Thoracic aorta (tissue), 2 donors: ENCODE measurements around the gene CLNK. TPM values are rescaled to one million over a fixed set of nuclear protein-coding genes. Genes with fewer than 3 reads are reported as not detected.

ENCODE experiments used
- ATAC-seq: fragments of 150-250 bp; one replicate; pipeline ENCODE4 v1.8.0; 2017; ENCODE audit warnings: low read depth; ENCODE audit not compliant: insufficient number of reproducible peaks, low FRiP score
- DNase-seq: peaks from one replicate; pipeline ENCODE4 v3.0.0-alpha.2; 2020; ENCODE audit warnings: low spot score
- H3K27ac ChIP-seq, 2 donors: fragments of 200-600 bp; sonication (generic); 1 replicate in 1 of 2; 2 replicates in 1 of 2; pipeline ENCODE4 v1.5.1; 2016; ENCODE audit warnings: mild to moderate bottlenecking in 2 of 2, moderate library complexity in 2 of 2
- H3K27me3 ChIP-seq: fragments of 200-600 bp; sonication (generic); replicated peaks from 2 replicates; pipeline ENCODE4 v1.6.0; 2016; ENCODE audit warnings: mild to moderate bottlenecking; ENCODE audit not compliant: insufficient read depth
- H3K36me3 ChIP-seq: fragments of 200-600 bp; sonication (generic); one replicate; pipeline ENCODE4 v1.5.1; 2016
- H3K4me1 ChIP-seq, 2 donors: fragments of 200-600 bp; sonication (generic); 1 replicate in 1 of 2; 2 replicates in 1 of 2; pipeline versions ENCODE4 v1.5.1 to v1.6.0; 2016; ENCODE audit warnings: low read depth in 2 of 2, mild to moderate bottlenecking in 1 of 2; ENCODE audit not compliant: control insufficient read depth in 1 of 2
- H3K4me3 ChIP-seq: fragments of 200-600 bp; sonication (generic); 2 replicates; pipeline ENCODE4 v1.5.1; 2016; ENCODE audit warnings: mild to moderate bottlenecking
- H3K9me3 ChIP-seq: fragments of 200-600 bp; sonication (generic); 2 replicates; pipeline ENCODE4 v1.5.1; 2016
- CTCF ChIP-seq: fragments of 200-600 bp; sonication (generic); IDR thresholded peaks from one replicate; pipeline ENCODE4 v1.5.1; 2019; ENCODE audit warnings: antibody characterized with exemption
- total RNA-seq, 2 donors: library from RNA; depleted of rRNA; stranded (reverse); fragments of >200 nt; gene quantifications; one replicate each; pipeline versions ENCODE4 v1.1.0 to v1.2.3, GENCODE V29; 2016

CLNK gene
- total RNA-seq, 2 donors from 2014 or later, result not detected

- Histone ChIP-seq H3K4me1 (peaks cover 3 to 23% of the 10 kb centered on the region in 2 donors), H3K27ac (no peak overlapping the region), H3K27me3 (no peaks in the 10 kb centered on the region), H3K9me3 (no peaks in the 10 kb centered on the region), H3K36me3 (no peaks in the 10 kb centered on the region), H3K4me3 (peak overlapping the region; percentile 68)
- no peak for TF ChIP-seq CTCF
- ATAC-seq (no peak), DNase-seq (no peak)
Measured at GRCh38 chr4:10460313-10461047, 224.1 kb downstream of the CLNK start.

GRCh38 chr4:10459305-10459704 lies 225.3 kb downstream of the CLNK start:
- TF ChIP-seq CTCF, result no peak
- Histone ChIP-seq H3K9me3 (no peaks in the 10 kb centered on the region), H3K27ac (no peak overlapping the region), H3K4me3 (no peak overlapping the region), H3K36me3 (no peaks in the 10 kb centered on the region), H3K27me3 (no peaks in the 10 kb centered on the region), H3K4me1 (peaks cover 3 to 23% of the 10 kb centered on the region in 2 donors)
- ATAC-seq (no peak), DNase-seq (no peak)

GRCh38 chr4:10458177-10458576 lies 226.4 kb downstream of the CLNK start:
- Histone ChIP-seq H3K27me3 (no peaks in the 10 kb centered on the region), H3K9me3 (no peaks in the 10 kb centered on the region), H3K4me3 (peak overlapping the region; percentile 74), H3K4me1 (peaks cover 3 to 23% of the 10 kb centered on the region in 2 donors), H3K36me3 (no peaks in the 10 kb centered on the region), H3K27ac (no peak overlapping the region)
- no peak for TF ChIP-seq CTCF
- DNase-seq (no peak), ATAC-seq (peak; percentile 48)

DNA sequence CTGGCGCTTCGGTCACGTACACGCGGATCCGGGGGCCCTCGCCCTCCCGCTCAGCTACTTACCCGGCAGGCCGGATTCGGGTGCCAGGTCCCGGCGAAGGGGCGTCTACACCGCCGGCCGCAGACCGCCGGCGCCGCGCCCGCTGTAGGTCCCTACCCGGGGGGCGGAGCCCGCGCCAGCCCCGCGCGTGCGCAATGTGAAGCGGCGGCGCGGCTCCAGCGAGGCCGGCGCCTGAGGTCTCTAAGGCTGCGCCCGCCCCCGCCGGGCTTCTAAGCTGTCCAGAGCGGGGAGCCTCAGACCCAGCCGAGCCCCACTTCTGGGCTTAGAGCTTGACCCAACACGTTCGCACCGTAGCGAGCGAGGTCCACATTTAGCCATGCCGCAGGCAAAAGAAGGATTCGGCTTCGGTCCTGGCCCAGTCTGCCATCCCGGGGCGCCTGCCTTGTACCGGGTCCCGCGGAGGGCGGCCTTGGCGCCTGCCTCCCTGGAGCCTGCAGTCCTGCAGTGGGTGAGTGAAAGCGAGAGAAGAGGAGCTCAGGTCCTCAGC lies 227.2 kb downstream of the CLNK start, which contains the start of gene ZNF518B:
Gene ZNF518B, minus strand, starts transcription at position 172 of the 547 bp plus-strand sequence. CDS start 11,098 bp downstream, outside the sequence.
- no peak for ATAC-seq
- no peaks in the 10 kb centered on the region for H3K9me3 ChIP-seq
- no peak for DNase-seq
- H3K27me3 ChIP-seq, result no peaks in the 10 kb centered on the region
- H3K27ac ChIP-seq, result no peak within 1 kb of the TSS
- no peak for TF ChIP-seq CTCF
- peaks cover 3 to 23% of the 10 kb centered on the region in 2 donors for H3K4me1 ChIP-seq
- H3K4me3 ChIP-seq, result peak within 1 kb of the TSS; percentile 74
- no peaks in the 10 kb centered on the region for H3K36me3 ChIP-seq

DNA sequence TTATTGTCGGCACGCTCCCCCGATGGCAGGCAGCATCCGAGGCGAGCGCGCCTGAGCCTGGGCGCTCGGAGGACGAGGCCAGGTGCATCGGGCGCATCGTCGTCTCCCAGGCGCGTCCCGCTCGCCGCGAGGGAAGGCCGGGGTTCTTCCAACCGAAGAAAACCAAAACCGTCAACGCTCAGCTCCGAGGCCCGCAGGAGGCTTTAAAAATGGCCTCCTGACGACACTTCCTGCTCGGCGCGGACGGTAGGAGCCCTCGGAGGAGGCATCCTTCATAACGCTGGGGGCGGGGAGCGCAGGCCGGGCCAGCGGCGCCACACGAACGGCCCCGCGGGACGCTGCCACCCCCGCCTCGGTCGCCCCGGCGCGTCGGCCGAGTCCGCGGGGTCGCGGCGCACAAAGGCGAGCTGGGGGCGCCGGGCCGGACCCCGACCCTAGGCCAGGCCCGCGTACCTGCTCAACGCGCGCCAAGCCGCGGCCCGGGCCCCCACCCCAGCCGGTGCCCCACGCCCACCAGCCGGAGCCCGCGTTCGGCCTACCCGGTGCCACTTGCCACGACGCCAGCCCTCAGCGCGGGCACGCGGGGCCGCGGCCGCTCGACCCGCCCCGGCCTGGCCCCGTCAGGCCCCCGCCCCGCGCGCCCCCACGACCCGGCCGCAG lies 227.8 kb downstream of the CLNK start:
- no peak overlapping the region for H3K27ac ChIP-seq

More for the DNA sequence above, 227.8 kb downstream of the CLNK start:
- TF ChIP-seq CTCF, result no peak
- no peaks in the 10 kb centered on the region for H3K9me3 ChIP-seq
- H3K36me3 ChIP-seq, result no peaks in the 10 kb centered on the region
- ATAC-seq (no peak), DNase-seq (no peak)
- no peaks in the 10 kb centered on the region for H3K27me3 ChIP-seq
- H3K4me3 ChIP-seq, result peak overlapping the region; percentile 74
- H3K4me1 ChIP-seq, result peaks cover 3 to 20% of the 10 kb centered on the region in 2 donors
